Putamen (tissue), 1 donor: Measurements from ENCODE around the gene B4GALT2.
A peak's percentile ranks its signal among the peaks of the same experiment; 100 is the strongest.

ENCODE experiments used
- DNase-seq: peaks from one replicate; pipeline ENCODE4 v3.0.0-alpha.2; 2016; ENCODE audit warnings: low spot score

Gene B4GALT2

DNA sequence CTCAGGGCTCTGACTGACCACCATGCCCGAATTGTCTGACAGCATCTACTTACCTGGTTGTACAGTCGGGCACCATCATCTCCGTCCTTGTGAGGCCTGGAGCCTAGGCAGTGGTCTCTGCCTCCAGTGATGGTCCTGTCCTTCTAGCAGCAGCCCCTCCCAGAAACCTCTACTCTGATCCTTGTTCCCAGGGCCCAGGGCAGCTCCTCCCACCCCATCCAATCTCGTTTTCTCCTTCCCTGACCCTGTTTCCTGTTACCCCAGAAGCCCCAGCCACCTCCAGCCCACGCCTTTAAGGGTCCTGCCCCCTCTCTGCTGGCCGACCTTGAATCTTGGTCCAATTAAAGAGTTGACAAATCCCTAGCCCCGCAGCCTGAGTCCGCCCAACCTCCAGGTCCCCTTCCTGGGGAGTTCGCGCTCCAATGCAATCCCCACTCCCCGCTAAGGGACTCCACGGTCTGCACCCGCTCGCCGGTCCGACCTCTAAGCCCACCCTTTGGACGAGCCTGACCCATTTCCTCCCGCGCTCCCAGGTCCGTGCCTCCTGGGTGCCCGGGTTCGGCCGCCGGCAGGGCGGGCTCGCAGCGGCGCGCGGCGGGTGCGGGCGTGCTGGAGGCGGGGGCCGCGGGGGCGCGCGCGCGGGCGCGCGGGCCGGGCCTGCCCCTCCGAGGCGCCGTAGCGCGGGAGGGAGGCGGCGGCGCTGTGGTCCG is at the start of gene B4GALT2:
TSS of gene B4GALT2 (plus strand) at position 660 of the 710 bp plus-strand sequence. CDS start 1,951 bp downstream, outside the sequence.
- peak; percentile 53 for DNase-seq

DNA sequence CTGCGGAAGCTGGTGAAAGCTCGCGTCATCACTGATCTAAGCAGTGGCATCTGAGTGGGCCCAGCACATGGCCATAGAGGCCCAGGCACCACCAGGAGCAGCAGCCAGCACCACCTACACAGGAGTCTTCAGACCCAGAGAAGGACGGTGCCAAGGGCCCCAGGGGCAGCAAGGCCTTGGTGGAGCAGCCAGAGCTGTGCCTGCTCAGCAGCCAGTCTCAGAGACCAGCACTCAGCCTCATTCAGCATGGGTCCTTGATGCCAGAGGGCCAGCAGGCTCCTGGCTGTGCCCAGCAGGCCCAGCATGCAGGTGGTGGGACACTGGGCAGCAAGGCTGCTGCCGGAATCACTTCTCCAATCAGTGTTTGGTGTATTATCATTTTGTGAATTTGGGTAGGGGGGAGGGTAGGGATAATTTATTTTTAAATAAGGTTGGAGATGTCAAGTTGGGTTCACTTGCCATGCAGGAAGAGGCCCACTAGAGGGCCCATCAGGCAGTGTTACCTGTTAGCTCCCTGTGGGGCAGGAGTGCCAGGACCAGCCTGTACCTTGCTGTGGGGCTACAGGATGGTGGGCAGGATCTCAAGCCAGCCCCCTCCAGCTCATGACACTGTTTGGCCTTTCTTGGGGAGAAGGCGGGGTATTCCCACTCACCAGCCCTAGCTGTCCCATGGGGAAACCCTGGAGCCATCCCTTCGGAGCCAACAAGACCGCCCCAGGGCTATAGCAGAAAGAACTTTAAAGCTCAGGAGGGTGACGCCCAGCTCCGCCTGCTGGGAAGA is 48.7 kb upstream of the B4GALT2 start:
- no peak for DNase-seq

DNA sequence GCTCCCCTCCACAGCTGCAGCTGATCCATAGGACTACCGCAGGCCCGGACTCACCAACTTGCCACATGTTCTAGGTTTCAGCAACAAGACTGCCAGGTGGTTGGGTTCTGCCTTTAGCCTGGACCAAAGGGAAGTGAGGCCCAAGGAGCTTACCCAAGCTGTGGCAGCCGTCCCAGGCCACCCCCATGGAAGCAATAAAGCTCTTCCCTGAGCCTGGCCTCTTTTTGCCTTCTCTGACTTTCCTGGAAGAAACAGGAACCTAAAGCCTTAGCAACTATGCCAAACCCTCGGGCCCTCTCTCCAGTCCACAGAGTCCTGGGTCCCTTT is 48.1 kb upstream of the B4GALT2 start:
- DNase-seq: no peak

DNA sequence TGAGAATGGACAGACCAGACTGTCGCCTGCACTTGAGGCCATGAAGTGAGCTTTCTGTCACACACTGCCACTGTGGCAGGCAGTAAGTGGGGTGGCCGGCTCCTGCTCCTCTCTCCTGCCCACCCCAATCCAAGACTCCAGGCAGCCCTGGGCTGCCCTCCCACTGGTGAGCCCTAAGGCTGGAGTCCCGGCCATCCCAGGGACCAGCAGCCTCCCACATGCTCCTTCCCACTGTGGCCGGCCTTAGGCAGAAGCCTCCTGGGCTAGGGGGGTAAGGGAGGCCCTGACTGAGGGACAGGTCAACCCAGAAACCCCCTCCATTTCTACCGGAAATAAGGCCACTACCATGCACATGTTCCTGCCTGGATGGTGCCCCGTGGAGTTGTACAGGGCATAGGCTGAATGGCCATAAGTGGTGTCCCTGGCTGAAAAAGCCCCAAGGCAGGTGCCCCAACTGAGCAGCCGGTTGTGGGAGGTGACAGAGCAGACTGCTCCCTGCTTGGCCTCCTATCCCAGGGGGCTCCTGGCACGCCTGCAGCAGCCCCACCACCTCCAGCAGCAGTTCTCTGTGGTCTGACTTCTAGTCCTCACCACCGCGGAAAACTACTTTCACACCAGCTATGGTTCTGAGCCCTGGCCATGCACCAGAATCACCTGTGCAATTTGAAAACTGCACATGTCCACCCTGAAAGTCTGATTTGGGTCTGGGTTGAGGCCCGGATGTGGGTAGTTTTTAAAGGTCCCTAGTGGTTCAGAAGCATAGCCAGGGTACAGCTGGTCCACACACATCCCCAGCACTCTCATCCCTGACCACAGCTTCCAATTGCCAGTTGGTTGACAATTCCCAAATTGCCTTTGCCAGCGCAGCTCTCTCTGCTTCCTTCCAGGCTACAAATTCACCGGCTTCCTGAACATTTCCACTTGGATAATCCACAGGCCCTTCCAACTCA is 47.0 kb upstream of the B4GALT2 start:
- DNase-seq: no peak

DNA sequence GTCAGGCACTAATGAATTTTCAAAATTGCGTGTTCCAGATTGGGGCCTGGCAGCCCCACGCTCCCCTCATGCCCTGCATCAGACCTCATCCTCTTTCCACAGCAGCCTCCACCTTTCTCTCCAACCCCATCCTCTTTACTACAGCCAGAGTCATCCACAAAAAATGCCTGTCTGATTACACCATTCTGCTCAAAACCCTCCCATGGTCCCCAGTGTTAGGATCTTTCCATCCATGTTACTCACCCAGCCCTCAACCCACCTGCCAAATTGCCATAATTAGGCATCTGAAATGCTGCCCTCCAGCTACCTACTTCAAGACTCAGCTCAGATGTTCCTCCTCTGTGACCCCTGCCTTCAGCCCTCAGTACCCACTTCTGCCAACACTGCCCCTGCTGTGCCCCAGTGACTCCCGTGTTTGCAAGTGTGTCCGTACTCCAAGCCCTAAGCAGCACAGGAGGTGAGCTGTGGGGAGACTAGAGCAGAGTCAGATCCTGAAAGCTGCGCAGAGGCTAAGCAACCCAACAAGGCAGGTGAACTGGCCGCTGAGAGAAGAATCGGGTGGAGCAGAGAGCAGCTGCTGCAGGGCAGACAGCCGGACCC is 46.1 kb upstream of the B4GALT2 start:
- DNase-seq: no peak

GRCh38 chr1:43933386-43934100 is 45.5 kb upstream of the B4GALT2 start, which contains the start of gene ARTN:
Gene ARTN, plus strand, starts transcription at chr1:43933801. Its CDS starts 1,856 bp downstream, at chr1:43935657.
- no peak for DNase-seq

DNA sequence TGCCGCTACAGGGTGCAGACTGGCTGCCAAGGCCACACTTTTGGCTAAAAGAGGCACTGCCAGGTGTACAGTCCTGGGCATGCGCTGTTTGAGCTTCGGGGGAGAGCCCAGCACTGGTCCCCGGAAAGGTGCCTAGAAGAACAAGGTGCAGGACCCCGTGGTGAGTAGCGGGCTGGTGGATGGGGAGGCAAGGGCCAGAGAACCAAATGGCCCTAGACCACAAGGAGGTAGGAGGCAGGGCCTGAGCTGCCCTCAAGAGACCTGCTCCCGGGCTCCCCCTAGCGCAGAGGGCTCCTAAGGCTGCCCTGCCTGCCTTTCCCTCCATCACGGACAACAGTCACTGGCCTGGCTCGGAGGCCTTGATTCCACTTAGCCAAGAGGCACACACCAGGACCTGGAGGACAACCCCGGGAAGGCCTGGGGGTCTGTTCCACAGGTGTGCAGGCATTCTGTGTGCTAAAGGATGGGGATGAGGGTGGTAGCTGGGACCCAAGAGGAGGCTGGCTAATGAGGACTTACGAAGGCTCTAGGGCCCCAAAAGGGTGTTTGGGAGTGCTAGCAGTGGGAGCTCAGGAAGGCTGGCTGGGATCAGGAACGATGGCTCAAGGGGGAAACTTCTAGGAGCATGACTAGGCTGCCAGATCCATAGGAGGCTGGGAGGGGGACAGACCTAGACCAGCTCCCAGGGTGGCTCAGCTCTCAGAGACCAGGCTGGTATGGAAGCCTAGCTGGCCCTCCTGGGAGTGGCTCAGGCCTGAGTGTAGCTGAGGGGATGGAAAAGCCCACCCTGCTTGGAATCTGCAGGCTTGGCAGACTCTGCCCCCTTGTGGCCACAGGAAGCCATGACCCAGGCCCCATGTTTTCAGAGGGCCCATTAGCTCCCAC is 44.7 kb upstream of the B4GALT2 start:
- no peak for DNase-seq

DNA sequence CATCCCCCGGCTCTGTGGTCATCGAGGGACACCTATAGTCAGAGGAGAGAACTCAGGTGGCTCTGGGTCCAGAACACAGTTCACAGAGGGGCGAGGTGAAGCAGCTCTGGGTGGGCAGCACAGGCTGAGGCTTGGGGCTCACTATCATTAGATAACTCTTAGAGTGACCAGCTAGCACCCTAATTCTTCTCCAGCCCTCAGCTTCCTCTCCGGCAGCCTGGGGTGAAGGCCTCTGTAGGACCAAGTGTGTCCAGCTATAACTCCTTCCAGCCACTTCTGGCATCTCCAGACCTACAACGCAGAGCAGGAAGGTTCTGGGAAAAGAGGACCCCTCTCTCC is 44.1 kb upstream of the B4GALT2 start:
- no peak for DNase-seq

DNA sequence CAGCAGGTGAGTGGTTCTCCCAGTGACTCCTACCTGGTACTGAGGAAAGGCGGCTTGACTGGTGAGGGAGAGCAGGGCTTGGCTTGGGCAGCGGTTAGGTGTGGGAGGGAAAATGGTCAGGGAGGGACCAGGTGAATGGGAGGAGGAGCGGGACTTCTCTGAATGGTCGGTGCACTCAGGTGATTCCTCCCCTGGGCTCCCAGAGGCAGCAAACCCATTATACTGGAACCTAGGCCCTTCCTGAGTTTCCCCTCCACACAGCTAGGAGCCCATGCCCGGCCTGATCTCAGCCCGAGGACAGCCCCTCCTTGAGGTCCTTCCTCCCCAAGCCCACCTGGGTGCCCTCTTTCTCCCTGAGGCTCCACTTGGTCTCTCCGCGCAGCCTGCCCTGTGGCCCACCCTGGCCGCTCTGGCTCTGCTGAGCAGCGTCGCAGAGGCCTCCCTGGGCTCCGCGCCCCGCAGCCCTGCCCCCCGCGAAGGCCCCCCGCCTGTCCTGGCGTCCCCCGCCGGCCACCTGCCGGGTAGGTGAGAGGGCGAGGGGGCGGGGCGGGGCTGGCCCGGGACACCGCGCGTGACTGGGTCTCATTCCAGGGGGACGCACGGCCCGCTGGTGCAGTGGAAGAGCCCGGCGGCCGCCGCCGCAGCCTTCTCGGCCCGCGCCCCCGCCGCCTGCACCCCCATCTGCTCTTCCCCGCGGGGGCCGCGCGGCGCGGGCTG is 43.1 kb upstream of the B4GALT2 start:
- DNase-seq: no peak

DNA sequence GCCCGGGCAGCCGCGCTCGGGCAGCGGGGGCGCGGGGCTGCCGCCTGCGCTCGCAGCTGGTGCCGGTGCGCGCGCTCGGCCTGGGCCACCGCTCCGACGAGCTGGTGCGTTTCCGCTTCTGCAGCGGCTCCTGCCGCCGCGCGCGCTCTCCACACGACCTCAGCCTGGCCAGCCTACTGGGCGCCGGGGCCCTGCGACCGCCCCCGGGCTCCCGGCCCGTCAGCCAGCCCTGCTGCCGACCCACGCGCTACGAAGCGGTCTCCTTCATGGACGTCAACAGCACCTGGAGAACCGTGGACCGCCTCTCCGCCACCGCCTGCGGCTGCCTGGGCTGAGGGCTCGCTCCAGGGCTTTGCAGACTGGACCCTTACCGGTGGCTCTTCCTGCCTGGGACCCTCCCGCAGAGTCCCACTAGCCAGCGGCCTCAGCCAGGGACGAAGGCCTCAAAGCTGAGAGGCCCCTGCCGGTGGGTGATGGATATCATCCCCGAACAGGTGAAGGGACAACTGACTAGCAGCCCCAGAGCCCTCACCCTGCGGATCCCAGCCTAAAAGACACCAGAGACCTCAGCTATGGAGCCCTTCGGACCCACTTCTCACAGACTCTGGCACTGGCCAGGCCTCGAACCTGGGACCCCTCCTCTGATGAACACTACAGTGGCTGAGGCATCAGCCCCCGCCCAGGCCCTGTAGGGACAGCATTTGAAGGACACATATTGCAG is 42.4 kb upstream of the B4GALT2 start:
- DNase-seq: no peak

GRCh38 chr1:43937179-43937865 is 41.7 kb upstream of the B4GALT2 start:
- DNase-seq: no peak

GRCh38 chr1:43938383-43938782 is 40.6 kb upstream of the B4GALT2 start:
- no peak for DNase-seq

DNA sequence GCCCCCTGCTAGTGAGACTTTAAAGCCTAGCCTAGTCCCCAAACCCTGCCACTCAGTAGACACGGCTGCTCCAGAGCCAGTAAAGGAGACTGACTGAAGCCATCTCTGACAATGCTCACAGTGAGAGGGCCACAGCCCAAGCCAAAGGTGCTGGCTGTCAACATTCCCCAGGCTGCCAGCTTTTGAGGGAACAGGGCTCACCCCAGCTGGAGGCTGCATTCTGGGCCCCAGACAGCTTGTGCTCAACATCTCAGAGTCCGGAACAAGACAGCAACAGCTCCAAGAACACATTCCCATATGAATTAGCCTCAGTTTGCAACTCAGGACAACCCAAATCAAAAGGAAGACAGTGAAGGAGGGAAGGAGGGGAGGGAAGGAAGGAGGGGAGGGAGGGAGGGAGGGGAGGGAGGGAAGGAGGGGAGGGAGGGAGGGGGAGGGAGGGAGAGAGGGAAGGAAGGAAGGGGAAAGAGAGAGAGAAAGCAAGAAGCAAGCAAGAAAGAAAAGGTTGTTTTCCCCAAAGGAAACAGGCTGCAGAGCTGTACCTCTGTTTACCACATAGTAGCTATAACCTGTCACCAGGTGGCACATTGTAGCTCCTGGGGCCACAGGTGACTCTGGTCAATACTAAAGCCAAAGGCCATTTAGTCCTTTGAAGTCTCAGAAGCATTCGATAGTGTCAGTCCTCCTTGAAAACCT is 40.0 kb upstream of the B4GALT2 start:
- no peak for DNase-seq

DNA sequence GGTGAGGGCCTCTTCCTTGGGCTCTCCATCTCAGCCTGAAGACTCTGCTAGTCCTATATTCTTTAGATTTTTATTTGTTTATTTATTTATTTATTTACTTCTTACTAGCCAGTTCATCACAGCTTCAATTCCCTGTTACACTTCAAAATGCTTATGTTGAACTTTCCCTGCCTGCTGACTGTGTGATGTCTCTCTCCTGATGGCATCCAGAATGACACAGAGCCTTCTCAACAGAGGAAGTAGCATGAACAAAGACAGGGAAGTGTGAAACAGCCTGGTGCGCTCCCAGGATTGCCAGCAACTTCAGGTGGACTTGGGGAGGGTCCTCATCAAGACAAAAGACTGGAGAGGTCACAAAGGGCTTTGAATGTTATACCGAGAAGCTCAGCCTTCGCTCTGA is 36.6 kb upstream of the B4GALT2 start:
- DNase-seq: no peak

DNA sequence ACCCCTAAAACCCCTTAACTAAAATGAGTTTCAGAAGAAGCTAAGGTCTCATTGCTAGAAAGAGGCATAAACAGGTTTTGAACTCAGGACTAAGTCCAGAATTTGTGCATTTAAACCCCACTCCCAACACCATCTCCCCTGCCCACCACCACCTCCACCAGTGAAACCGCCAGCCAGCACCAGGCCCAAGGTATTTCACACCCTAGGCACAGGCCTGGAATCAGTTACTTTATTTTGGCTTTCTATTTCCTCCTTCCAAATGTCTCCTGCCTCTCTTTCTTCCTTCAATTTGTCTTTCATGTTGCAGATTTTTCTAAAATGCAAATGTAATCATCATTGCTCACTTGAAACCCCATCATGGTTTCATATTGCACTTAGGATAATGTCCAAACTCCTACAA is 34.1 kb upstream of the B4GALT2 start:
- DNase-seq: no peak

GRCh38 chr1:43945674-43946235 is 33.3 kb upstream of the B4GALT2 start:
- no peak for DNase-seq

DNA sequence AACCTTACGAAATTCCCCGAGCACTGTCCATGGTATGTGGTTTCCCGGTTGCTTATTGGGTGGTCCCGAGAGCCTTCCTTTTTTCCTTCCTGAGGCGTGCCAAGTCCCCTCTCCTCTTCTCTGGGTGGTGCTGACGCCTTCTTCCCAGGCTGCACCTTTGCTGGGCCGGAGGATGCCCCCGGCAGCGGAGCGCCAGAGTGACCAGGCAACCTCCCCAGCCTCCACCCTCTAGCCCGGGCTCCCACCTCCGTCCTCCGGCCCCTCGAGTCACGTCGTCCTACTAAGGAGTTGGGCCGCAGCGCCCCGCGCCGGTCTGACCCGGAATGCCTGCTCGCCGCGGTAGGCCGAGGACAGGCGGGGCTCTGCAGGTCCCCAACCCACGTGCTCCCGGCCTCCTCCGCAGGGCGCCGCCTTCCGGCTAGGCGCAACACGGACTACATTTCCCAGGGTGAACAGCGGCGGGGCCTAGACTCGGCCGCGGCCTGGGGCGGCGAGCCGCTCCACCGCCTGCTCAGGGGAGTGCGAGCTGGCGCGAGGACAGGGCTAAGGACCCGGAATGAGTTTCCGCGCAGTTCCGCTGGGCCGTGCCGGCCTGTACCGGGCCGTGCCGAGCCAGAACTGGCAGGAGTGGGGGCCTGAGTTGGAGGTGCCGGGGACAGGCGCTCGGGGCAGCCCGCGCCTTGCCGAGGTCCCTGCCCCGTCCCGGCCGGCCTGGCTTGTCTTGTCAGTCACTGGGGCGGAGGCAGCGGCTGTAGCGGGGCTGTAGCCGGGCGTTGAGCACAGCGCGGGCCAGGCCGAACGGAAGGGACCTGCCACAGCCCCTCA is 32.6 kb upstream of the B4GALT2 start, which contains the start of gene IPO13:
TSS of gene IPO13 (plus strand) at position 715 of the 825 bp plus-strand sequence. CDS start 651 bp downstream, outside the sequence.
- DNase-seq: peak; percentile 97
